B cell (primary cell): ENCODE data around the gene SAMD1.

Experiments
- CTCF ChIP-seq: fragments of 200-600 bp; IDR thresholded peaks from one replicate; pipeline ENCODE4 v1.8.0; 2022; ENCODE audit warnings: antibody characterized with exemption, mild to moderate bottlenecking
- EZH2 ChIP-seq: IDR thresholded peaks from 2 replicates; pipeline ENCODE4 v1.6.1; 2012; ENCODE audit warnings: borderline replicate concordance, low read depth, mild to moderate bottlenecking, moderate library complexity, low read length; ENCODE audit not compliant: insufficient read depth, poor library complexity, severe bottlenecking

GRCh38 chr19:14107581-14108461 is 17.3 kb upstream of the SAMD1 start:
- TF ChIP-seq EZH2, result no peak
- TF ChIP-seq CTCF, result no peak
